RPMI8226 (cell line): ENCODE measurements around the gene CAMTA1.
"Not testable (repeated sequence)": the region's sequence is repeated elsewhere in the genome, so short reads cannot be mapped to it uniquely, and the experiment has no call there.

Experiments used
- DNase-seq: peaks from one replicate; pipeline ENCODE4 v3.0.0-alpha.2; 2015

CAMTA1 gene

GRCh38 chr1:6909857-6910256 is 124.6 kb downstream of the CAMTA1 start:
- DNase-seq, result no peak

- DNase-seq, result no peak
Observed at GRCh38 chr1:6911021-6911941, 126.0 kb downstream of the CAMTA1 start.

GRCh38 chr1:6911974-6912373 is 126.7 kb downstream of the CAMTA1 start:
- no peak for DNase-seq

- DNase-seq, result no peak
Observed at GRCh38 chr1:6912518-6912917, 127.3 kb downstream of the CAMTA1 start.

- DNase-seq, result no peak
Observed at GRCh38 chr1:6913086-6913485, 127.8 kb downstream of the CAMTA1 start.

GRCh38 chr1:6914706-6915105 is 129.5 kb downstream of the CAMTA1 start:
- no peak for DNase-seq

- DNase-seq, result no peak
Observed at GRCh38 chr1:6915999-6916565, 130.8 kb downstream of the CAMTA1 start.

- DNase-seq, result peak; percentile 69
Observed at GRCh38 chr1:6917067-6917466, 131.8 kb downstream of the CAMTA1 start.

GRCh38 chr1:6918186-6918924 is 133.1 kb downstream of the CAMTA1 start:
- peak; percentile 66 for DNase-seq

- peak; percentile 88 for DNase-seq
Observed at GRCh38 chr1:6918925-6919511, 133.8 kb downstream of the CAMTA1 start.

GRCh38 chr1:6921506-6921905 is 136.3 kb downstream of the CAMTA1 start:
- DNase-seq, result not testable (repeated sequence)

- DNase-seq, result peak; percentile 89
Observed at GRCh38 chr1:6922096-6922931, 137.1 kb downstream of the CAMTA1 start.

- DNase-seq, result no peak
Observed at GRCh38 chr1:6923012-6923411, 137.8 kb downstream of the CAMTA1 start.

- DNase-seq, result peak; percentile 34
Observed at GRCh38 chr1:6923416-6923815, 138.2 kb downstream of the CAMTA1 start.

GRCh38 chr1:6923955-6924881 is 139.0 kb downstream of the CAMTA1 start:
- DNase-seq, result no peak

GRCh38 chr1:6924891-6925290 is 139.6 kb downstream of the CAMTA1 start:
- DNase-seq, result no peak

- no peak for DNase-seq
Observed at GRCh38 chr1:6927626-6928025, 142.4 kb downstream of the CAMTA1 start.

- DNase-seq, result no peak
Observed at GRCh38 chr1:6928106-6928885, 143.0 kb downstream of the CAMTA1 start.

GRCh38 chr1:6930732-6931300 is 145.6 kb downstream of the CAMTA1 start:
- DNase-seq, result no peak

- DNase-seq, result no peak
Observed at GRCh38 chr1:6935361-6935883, 150.2 kb downstream of the CAMTA1 start.
